ENCODE data around the gene PDE4D.

The PDE4D gene

GRCh38 chr5:59276917-59277372 is 616.6 kb downstream of the PDE4D start:
- H3K4me3 ChIP-seq (replicated peaks; ENCODE audit: low read depth, low read length) = no peak overlapping the region
- H3K36me3 ChIP-seq (ENCODE audit: control insufficient read depth, insufficient read depth, low read length) = no peaks in the 10 kb centered on the region
- no peaks in the 10 kb centered on the region for H3K27me3 ChIP-seq (replicated peaks; ENCODE audit: control insufficient read depth, insufficient read depth, low read length)
- no peak for TF ChIP-seq CTCF (IDR thresholded peaks at IDR 0.05; ENCODE audit: insufficient read depth, low read length, poor library complexity, severe bottlenecking)
- no peak for DNase-seq (ENCODE audit: extremely low read depth, insufficient read length)

GRCh38 chr5:59276325-59276675 is 617.2 kb downstream of the PDE4D start:
- Histone ChIP-seq H3K4me3 (replicated peaks; ENCODE audit: low read depth, low read length) (no peak overlapping the region), H3K27me3 (replicated peaks; ENCODE audit: control insufficient read depth, insufficient read depth, low read length) (no peaks in the 10 kb centered on the region), H3K36me3 (ENCODE audit: control insufficient read depth, insufficient read depth, low read length) (no peaks in the 10 kb centered on the region)
- no peak for TF ChIP-seq CTCF (IDR thresholded peaks at IDR 0.05; ENCODE audit: insufficient read depth, low read length, poor library complexity, severe bottlenecking)
- DNase-seq (ENCODE audit: extremely low read depth, insufficient read length) = no peak

- TF ChIP-seq CTCF (IDR thresholded peaks at IDR 0.05; ENCODE audit: insufficient read depth, low read length, poor library complexity, severe bottlenecking) = no peak
- no peak for DNase-seq (ENCODE audit: extremely low read depth, insufficient read length)
- Histone ChIP-seq H3K4me3 (replicated peaks; ENCODE audit: low read depth, low read length) (no peak overlapping the region), H3K36me3 (ENCODE audit: control insufficient read depth, insufficient read depth, low read length) (no peaks in the 10 kb centered on the region), H3K27me3 (replicated peaks; ENCODE audit: control insufficient read depth, insufficient read depth, low read length) (no peaks in the 10 kb centered on the region)
Observed at GRCh38 chr5:59275510-59276324, 617.8 kb downstream of the PDE4D start.

GRCh38 chr5:59275170-59275509 is 618.4 kb downstream of the PDE4D start:
- no peaks in the 10 kb centered on the region for H3K36me3 ChIP-seq (ENCODE audit: control insufficient read depth, insufficient read depth, low read length)
- DNase-seq (ENCODE audit: extremely low read depth, insufficient read length) = no peak
- no peak overlapping the region for H3K4me3 ChIP-seq (replicated peaks; ENCODE audit: low read depth, low read length)
- no peak for TF ChIP-seq CTCF (IDR thresholded peaks at IDR 0.05; ENCODE audit: insufficient read depth, low read length, poor library complexity, severe bottlenecking)
- H3K27me3 ChIP-seq (replicated peaks; ENCODE audit: control insufficient read depth, insufficient read depth, low read length) = no peaks in the 10 kb centered on the region

GRCh38 chr5:59274106-59274636 is 619.4 kb downstream of the PDE4D start:
- H3K27me3 ChIP-seq (replicated peaks; ENCODE audit: control insufficient read depth, insufficient read depth, low read length) = no peaks in the 10 kb centered on the region
- no peak for TF ChIP-seq CTCF (IDR thresholded peaks at IDR 0.05; ENCODE audit: insufficient read depth, low read length, poor library complexity, severe bottlenecking)
- H3K4me3 ChIP-seq (replicated peaks; ENCODE audit: low read depth, low read length) = no peak overlapping the region
- no peaks in the 10 kb centered on the region for H3K36me3 ChIP-seq (ENCODE audit: control insufficient read depth, insufficient read depth, low read length)
- DNase-seq (ENCODE audit: extremely low read depth, insufficient read length) = no peak
